Measurements from ENCODE around the gene ADAM33. TPM values are rescaled to one million over a fixed set of nuclear protein-coding genes. Genes with fewer than 3 reads are reported as not detected.
A peak's percentile ranks its signal among the peaks of the same experiment; 100 is the strongest.

The ADAM33 gene
- total RNA-seq, 2 donors from 2014 or later: 18.2 to 38.3 TPM

GRCh38 chr20:3635346-3635745, 46.5 kb downstream of the ADAM33 start:
- Histone ChIP-seq H3K36me3 (no peaks in the 10 kb centered on the region), H3K9me3 (no peaks in the 10 kb centered on the region), H3K4me3 (no peak overlapping the region), H3K27ac (no peak overlapping the region), H3K4me1 (replicated peaks) (no peaks in the 10 kb centered on the region), H3K27me3 (replicated peaks; ENCODE audit: insufficient read depth) (no peaks in the 10 kb centered on the region)
- 98% methylated on average over 1 of the region's 1 CpG for WGBS
- TF ChIP-seq CTCF (IDR thresholded peaks at IDR 0.05): no peak
- no peak for TF ChIP-seq POLR2A (IDR thresholded peaks at IDR 0.05)
- no peak for TF ChIP-seq POLR2AphosphoS5 (IDR thresholded peaks at IDR 0.05)
- intact Hi-C loops (cut with DNase I): loop anchor here (10.0 kb wide), 1 partner anchor 71 kb away; no protein-coding TSS in a partner anchor
- no peak for DNase-seq (ENCODE audit: low spot score)

- TF ChIP-seq CTCF (IDR thresholded peaks at IDR 0.05) (no peak), POLR2AphosphoS5 (IDR thresholded peaks at IDR 0.05) (no peak), POLR2A (IDR thresholded peaks at IDR 0.05) (no peak)
- no peaks in the 10 kb centered on the region for H3K36me3 ChIP-seq
- DNase-seq (ENCODE audit: low spot score): no peak
- intact Hi-C loops (cut with DNase I): loop anchor here (10.0 kb wide), 1 partner anchor 69 kb away; no protein-coding TSS in a partner anchor
- WGBS: 62% methylated on average over 6 of the region's 6 CpGs
- no peaks in the 10 kb centered on the region for H3K9me3 ChIP-seq
- H3K27me3 ChIP-seq (replicated peaks; ENCODE audit: insufficient read depth): no peaks in the 10 kb centered on the region
- H3K27ac ChIP-seq: no peak overlapping the region
- no peak overlapping the region for H3K4me3 ChIP-seq
- H3K4me1 ChIP-seq (replicated peaks): no peaks in the 10 kb centered on the region
Measured at GRCh38 chr20:3633913-3634478, 47.8 kb downstream of the ADAM33 start.

GRCh38 chr20:3632311-3633004, 49.4 kb downstream of the ADAM33 start:
- no peak for DNase-seq (ENCODE audit: low spot score)
- no peak for TF ChIP-seq POLR2A (IDR thresholded peaks at IDR 0.05)
- peak in 1 of 4 experiments; percentile 20 for TF ChIP-seq CTCF (IDR thresholded peaks at IDR 0.05)
- no peaks in the 10 kb centered on the region for H3K36me3 ChIP-seq
- H3K9me3 ChIP-seq: no peaks in the 10 kb centered on the region
- H3K4me3 ChIP-seq: no peak overlapping the region
- no peak overlapping the region for H3K27ac ChIP-seq
- H3K4me1 ChIP-seq (replicated peaks): no peaks in the 10 kb centered on the region
- H3K27me3 ChIP-seq (replicated peaks; ENCODE audit: insufficient read depth): no peaks in the 10 kb centered on the region
- intact Hi-C loops (cut with DNase I): loop anchor here (10.0 kb wide), 1 partner anchor 68 kb away; no protein-coding TSS in a partner anchor
- 79% methylated on average over 7 of the region's 7 CpGs for WGBS

GRCh38 chr20:3631534-3631933, 50.3 kb downstream of the ADAM33 start:
- TF ChIP-seq POLR2A (IDR thresholded peaks at IDR 0.05) (no peak), POLR2AphosphoS5 (IDR thresholded peaks at IDR 0.05) (no peak), CTCF (IDR thresholded peaks at IDR 0.05) (no peak)
- no peak overlapping the region for H3K4me3 ChIP-seq
- H3K36me3 ChIP-seq: no peaks in the 10 kb centered on the region
- WGBS: 73% methylated on average over 5 of the region's 5 CpGs
- H3K27ac ChIP-seq: no peak overlapping the region
- H3K9me3 ChIP-seq: no peaks in the 10 kb centered on the region
- H3K27me3 ChIP-seq (replicated peaks; ENCODE audit: insufficient read depth): no peaks in the 10 kb centered on the region
- DNase-seq (ENCODE audit: low spot score): no peak
- no peaks in the 10 kb centered on the region for H3K4me1 ChIP-seq (replicated peaks)
- intact Hi-C loops (cut with DNase I): loop anchor here (10.0 kb wide), 1 partner anchor 67 kb away; no protein-coding TSS in a partner anchor
